IgD-negative memory B cell (primary cell): ENCODE data around the gene PTPRG. TPM values are rescaled to one million over a fixed set of nuclear protein-coding genes. Genes with fewer than 3 reads are reported as not detected.

Experiments
- H3K27ac Mint-ChIP-seq, 3 donors: one replicate each; pipeline ENCODE4 v1.8.0; 2020 to 2022; ENCODE audit warnings: mild to moderate bottlenecking in 3 of 3, mixed read lengths in 3 of 3, moderate library complexity in 1 of 3
- H3K27me3 Mint-ChIP-seq: one replicate; pipeline ENCODE4 v1.8.0; 2021; ENCODE audit warnings: mixed read lengths
- H3K36me3 Mint-ChIP-seq: one replicate; pipeline ENCODE4 v1.8.0; 2020; ENCODE audit warnings: mild to moderate bottlenecking, mixed read lengths
- H3K4me1 Mint-ChIP-seq, 3 donors: one replicate each; pipeline ENCODE4 v1.8.0; 2020 to 2022; ENCODE audit warnings: mixed read lengths in 3 of 3, mild to moderate bottlenecking in 1 of 3
- H3K4me3 Mint-ChIP-seq, 4 donors: one replicate each; pipeline ENCODE4 v1.8.0; 2020 to 2022; ENCODE audit warnings: mild to moderate bottlenecking in 4 of 4, mixed read lengths in 4 of 4, moderate library complexity in 3 of 4
- H3K9me3 Mint-ChIP-seq, 3 donors: one replicate each; pipeline ENCODE4 v1.8.0; 2020 to 2021; ENCODE audit warnings: mixed read lengths in 3 of 3, mild to moderate bottlenecking in 1 of 3
- polyA plus RNA-seq: library from polyadenylated mRNA; unstranded; fragments of 300-500 nt; fragmentation: Illumina TruSeq; gene quantifications from one replicate; pipeline ENCODE4 v1.2.3, GENCODE V29; 2021

PTPRG gene
- polyA plus RNA-seq, 1 donor from 2014 or later: 1.9 TPM

DNA sequence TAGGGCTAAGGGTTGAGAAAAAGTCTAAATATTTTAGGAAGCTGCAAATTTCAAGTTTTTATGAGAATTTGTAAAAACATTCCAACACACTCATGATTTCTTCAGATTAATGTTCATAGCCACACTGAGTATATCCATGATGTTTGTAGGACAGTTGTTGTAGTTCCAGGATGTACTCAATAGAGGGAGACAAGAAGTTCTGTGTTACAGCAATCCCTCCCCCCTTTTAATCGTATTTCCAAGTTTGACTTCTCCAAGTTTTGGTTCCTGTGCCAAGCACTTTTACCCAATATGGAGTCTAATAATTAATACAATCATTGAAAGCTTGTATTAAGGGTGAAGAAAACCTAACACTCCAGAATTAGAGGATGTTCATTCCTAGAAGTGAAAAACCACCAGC, 668.5 kb downstream of the PTPRG start:
- no peak overlapping the region for H3K4me3 Mint-ChIP-seq
- H3K9me3 Mint-ChIP-seq: no peaks in the 10 kb centered on the region
- H3K4me1 Mint-ChIP-seq: no peaks in the 10 kb centered on the region
- no peak overlapping the region for H3K27ac Mint-ChIP-seq
- peaks cover 7% of the 10 kb centered on the region for H3K27me3 Mint-ChIP-seq
- H3K36me3 Mint-ChIP-seq: peaks cover 3% of the 10 kb centered on the region

DNA sequence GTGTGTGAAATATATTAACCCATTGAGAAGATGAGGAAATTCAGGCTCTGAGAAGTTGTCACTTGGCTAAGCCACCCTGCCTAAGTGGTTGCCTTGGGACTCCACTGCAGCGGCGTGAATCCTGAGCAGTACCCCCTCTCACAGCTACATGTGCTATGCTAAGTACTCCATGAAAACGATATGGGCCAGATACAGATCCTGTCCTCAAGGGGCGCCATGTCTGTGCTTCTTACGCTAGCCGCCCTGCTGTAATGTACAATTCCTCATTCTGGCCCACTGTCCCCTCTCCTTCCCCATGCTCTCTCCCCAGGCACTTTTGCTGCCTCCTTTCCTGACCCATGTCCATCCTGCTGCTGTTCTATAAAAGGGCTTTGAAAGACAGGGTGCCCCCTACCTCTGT, 671.7 kb downstream of the PTPRG start:
- peaks cover 1% of the 10 kb centered on the region for H3K27me3 Mint-ChIP-seq
- H3K9me3 Mint-ChIP-seq: no peaks in the 10 kb centered on the region
- peaks cover 3% of the 10 kb centered on the region for H3K36me3 Mint-ChIP-seq
- no peak overlapping the region for H3K4me3 Mint-ChIP-seq
- peaks cover 2 to 4% (median 3%) of the 10 kb centered on the region in 3 donors for H3K4me1 Mint-ChIP-seq
- H3K27ac Mint-ChIP-seq: no peak overlapping the region

DNA sequence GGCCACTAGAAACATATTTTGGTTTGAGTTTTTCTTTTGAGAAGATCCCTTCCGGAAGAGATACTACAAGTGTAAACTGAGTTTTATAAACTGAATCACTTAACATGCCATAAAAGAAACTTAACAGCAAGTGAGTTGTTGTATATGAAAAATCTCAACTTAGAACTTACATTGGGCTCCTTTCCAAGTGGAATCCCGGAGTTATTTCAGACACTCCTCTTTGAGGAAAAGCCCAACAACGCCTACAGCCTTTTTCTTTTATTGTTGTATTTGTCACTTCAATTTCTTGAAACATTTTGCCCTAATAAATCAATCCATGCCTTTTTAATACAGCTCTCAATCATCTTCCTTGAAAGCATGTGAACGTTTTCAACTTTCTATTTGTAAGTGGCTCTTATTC, 674.6 kb downstream of the PTPRG start:
- Mint-ChIP-seq H3K4me3 (no peak overlapping the region), H3K27ac (no peak overlapping the region), H3K9me3 (no peaks in the 10 kb centered on the region), H3K27me3 (no peaks in the 10 kb centered on the region), H3K36me3 (peaks cover 3% of the 10 kb centered on the region), H3K4me1 (peaks cover 10 to 11% (median 10%) of the 10 kb centered on the region in 3 donors)

DNA sequence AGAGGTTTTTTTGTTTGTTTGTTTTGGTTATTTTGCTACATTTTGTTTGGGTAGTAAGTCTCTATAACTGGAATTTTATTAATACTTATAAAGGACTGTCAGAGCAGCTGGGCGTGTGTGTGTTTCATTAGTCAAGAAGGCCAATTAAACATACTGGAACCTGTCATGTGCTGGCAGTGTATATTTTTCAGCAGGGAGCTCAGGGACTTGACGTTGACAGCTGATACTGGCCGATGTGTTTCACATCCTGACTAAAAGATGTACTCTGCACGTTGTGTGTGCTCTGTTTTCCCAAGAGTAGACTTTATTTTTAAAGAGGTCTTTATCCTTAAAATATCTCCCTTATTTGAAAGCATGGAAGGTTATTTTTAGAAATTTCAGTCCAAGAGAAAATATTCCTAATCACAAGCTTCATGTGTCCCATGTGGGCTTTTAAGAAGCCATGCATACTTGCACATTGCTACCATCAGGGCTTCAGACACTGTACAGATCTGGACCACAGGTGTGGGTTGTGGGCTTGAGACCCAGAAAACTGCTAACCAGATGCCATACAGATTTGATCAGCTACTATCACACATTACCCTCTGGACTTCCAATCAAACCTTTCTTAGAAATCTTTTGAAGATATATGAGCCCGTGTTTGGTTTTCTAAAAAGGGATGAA, 676.0 kb downstream of the PTPRG start:
- Mint-ChIP-seq H3K4me1 (peaks cover 10 to 11% (median 10%) of the 10 kb centered on the region in 3 donors), H3K36me3 (peaks cover 3% of the 10 kb centered on the region), H3K27me3 (no peaks in the 10 kb centered on the region), H3K27ac (no peak overlapping the region), H3K4me3 (peak overlapping the region in 2 of 4 donors; percentile 61 to 85), H3K9me3 (no peaks in the 10 kb centered on the region)

DNA sequence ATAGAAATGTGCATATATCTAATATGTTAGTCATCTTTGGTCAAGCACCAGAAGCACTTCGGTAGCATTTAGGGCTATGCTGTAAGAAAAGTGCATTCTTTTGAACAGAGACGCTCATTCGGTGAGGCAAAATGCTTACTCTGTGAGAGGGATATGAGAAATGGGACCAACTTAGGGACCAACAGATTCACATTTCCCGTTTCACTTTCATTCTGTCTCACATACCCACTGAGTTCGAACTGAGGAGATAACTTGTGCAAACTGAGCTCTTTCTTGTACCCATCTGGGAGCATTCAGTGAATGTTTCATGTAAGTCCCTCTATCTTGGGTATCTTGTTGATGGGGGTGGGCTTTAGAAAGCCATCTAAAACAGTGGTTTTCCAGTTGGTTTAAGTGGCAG, 676.6 kb downstream of the PTPRG start:
- Mint-ChIP-seq H3K4me3 (peak overlapping the region in 3 of 4 donors; percentile 49 to 85 (median 69)), H3K27ac (no peak overlapping the region), H3K9me3 (no peaks in the 10 kb centered on the region), H3K4me1 (peaks cover 10 to 11% (median 10%) of the 10 kb centered on the region in 3 donors), H3K27me3 (no peaks in the 10 kb centered on the region), H3K36me3 (peaks cover 3% of the 10 kb centered on the region)

DNA sequence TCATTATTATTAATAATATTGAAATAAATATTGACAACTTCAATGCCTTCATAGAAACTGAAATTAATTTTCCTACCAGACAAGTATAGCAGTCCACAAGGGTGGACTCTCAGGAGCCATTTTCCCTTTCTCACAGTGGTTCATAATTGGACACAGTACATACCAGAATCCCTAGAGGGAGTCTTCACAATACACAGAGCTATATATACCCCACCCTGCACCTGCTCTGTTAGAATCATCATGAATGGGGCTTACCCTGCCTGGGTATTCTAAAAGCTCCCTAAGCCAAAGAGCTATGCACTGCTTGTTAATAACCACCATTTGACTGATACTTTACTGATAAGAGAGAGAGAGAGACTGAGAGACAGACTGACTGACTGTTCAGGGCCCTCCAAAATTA, 677.1 kb downstream of the PTPRG start:
- peaks cover 3% of the 10 kb centered on the region for H3K36me3 Mint-ChIP-seq
- peaks cover 10 to 11% (median 10%) of the 10 kb centered on the region in 3 donors for H3K4me1 Mint-ChIP-seq
- no peaks in the 10 kb centered on the region for H3K9me3 Mint-ChIP-seq
- no peak overlapping the region for H3K27ac Mint-ChIP-seq
- H3K4me3 Mint-ChIP-seq: peak overlapping the region in 1 of 4 donors; percentile 85
- H3K27me3 Mint-ChIP-seq: no peaks in the 10 kb centered on the region

DNA sequence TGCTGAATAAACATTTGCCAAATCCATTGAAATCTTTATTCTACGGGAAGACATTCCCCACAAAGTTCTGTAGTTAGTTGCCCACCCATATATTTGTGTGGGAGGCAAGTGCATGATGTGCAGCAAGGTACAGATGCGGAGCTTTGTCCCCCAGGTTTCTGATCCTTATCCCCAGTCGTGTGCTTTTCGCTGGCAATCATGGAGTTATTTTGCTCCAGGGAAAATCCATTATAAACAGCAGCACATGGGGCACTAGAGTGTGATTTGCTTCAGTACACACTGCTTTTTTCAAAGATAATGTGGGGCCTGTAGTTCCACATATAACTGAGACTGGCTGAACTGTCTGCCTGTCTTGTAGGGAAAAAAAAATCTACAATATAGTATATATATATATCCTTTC, 679.9 kb downstream of the PTPRG start:
- Mint-ChIP-seq H3K4me1 (peaks cover 10 to 11% (median 10%) of the 10 kb centered on the region in 3 donors), H3K27me3 (no peaks in the 10 kb centered on the region), H3K36me3 (peaks cover 1% of the 10 kb centered on the region), H3K27ac (no peak overlapping the region), H3K4me3 (no peak overlapping the region), H3K9me3 (no peaks in the 10 kb centered on the region)

DNA sequence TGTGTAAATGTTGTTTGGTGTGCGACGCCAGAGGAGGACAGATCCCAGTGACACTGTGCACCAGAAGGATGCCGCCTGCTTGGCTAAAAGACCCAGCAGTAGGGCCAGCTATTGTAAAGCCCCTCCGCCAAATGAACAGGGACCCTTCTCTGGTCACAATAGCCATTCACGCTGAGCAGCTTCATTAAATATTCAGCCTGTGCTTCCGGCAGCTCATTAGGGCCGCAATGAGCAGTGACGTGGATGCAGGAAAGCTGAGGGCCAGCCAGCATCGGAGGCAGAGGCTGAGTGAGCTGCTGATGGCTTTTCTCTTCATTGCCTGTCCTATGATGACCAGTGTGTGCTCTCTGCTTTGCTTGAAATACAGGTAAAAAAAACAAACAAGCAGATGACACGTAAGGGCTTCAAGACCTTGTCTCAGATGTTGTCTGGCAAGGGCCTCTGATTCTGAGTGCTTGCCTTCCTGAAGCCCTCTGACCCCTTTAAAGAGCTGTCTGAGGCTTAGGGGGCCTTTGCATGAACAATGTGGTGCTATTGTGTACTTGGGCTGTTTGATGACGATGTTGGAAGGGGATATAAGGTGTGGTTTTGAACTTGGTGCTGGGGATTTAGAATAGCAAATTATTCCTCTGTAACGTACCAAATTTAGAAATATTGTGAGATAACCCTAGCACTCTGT, 681.6 kb downstream of the PTPRG start:
- Mint-ChIP-seq H3K36me3 (no peaks in the 10 kb centered on the region), H3K27ac (no peak overlapping the region), H3K4me3 (no peak overlapping the region), H3K9me3 (no peaks in the 10 kb centered on the region), H3K27me3 (no peaks in the 10 kb centered on the region), H3K4me1 (peaks cover 7 to 8% (median 8%) of the 10 kb centered on the region in 3 donors)

DNA sequence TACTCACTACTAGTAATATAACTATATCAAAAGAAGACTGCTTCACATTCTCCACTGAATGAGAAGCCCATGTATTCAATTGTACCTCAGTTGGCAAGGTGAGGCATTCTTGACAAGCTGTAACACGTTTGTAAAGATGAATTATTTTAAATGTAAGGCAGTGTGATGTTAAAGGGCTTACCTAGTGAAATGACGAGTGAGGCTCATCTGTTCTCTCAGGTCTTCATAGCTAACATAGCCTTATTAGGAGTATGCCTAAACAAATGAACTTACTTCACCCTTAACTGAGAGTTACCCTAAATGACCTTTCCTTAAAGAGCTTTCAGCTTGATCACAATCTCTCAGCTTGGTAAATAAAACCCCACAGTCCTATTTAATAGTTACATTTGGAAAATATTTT, 684.7 kb downstream of the PTPRG start:
- Mint-ChIP-seq H3K36me3 (no peaks in the 10 kb centered on the region), H3K4me3 (no peak overlapping the region), H3K27me3 (no peaks in the 10 kb centered on the region), H3K27ac (no peak overlapping the region), H3K9me3 (peaks cover 0 to 1% (median 0%) of the 10 kb centered on the region in 3 donors), H3K4me1 (no peaks in the 10 kb centered on the region)

DNA sequence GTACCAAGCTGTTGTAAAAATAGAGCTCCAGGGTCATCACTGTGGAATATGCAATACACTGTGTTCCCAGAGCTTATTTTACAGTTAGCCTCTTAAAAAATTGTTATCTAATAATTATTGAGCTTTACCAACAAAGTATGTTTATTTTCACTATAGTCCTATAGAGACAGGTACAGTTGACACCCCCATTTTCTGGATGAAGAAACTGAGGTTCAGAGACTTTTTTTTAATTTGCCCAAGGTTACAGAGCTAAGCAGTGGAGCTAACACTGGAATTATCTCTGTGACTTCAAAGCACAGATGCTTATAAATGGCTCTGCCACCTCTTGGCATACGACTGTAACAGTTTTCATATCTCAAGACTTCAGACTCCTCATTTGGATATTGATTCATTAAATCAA, 685.6 kb downstream of the PTPRG start:
- no peaks in the 10 kb centered on the region for H3K36me3 Mint-ChIP-seq
- no peaks in the 10 kb centered on the region for H3K27me3 Mint-ChIP-seq
- no peaks in the 10 kb centered on the region for H3K4me1 Mint-ChIP-seq
- no peak overlapping the region for H3K4me3 Mint-ChIP-seq
- peaks cover 0 to 1% (median 0%) of the 10 kb centered on the region in 3 donors for H3K9me3 Mint-ChIP-seq
- no peak overlapping the region for H3K27ac Mint-ChIP-seq

DNA sequence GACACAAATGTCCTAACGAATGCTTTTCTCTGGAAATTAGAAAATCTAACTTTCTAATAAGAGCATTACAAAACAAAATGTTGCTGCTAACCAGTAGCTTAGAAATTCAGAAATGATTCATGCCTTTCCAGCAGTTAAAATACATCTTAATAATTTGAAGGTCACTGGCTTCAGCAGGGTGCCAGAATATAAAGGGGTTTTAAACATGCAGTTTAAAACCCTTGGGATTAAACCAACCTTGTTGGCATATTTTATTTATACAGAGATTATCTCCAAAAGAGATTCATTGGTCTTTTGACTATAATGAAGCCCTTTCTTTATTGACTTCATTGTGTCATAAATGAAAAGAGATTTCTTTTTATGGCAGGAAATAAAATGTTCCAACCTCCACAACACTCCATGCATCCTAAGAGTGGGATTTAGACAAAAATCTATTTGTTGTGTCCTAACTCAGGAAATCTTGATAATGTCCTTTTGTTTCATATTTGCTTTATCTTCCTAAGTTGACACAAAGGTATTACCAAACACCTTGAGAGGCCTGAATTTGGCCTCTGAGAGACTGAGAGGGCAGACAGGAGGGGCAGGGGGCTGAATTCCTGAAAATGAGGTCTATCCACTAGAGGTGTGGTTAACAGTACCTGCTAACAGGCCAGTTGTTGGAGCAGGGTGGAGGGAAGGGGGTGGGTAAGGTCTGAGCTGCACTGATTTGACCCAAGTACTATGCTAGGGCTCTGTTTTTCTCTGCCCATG, 687.5 kb downstream of the PTPRG start:
- Mint-ChIP-seq H3K4me3 (no peak overlapping the region), H3K36me3 (no peaks in the 10 kb centered on the region), H3K9me3 (peaks cover 0 to 1% (median 0%) of the 10 kb centered on the region in 3 donors), H3K4me1 (no peaks in the 10 kb centered on the region), H3K27me3 (no peaks in the 10 kb centered on the region), H3K27ac (no peak overlapping the region)

DNA sequence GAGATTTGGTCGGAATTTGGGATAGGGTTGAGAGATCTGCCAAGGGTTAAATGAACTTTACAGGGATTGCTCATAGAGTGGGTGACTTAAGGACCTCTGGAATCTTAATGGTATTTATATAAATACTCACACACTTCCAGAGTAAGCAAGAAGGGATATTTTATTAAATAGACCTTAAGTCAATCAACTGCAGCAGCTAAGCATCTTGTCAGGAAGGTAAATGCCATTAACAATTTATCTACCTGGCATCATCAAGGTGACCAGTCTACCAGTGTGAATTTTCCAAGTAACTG, 688.1 kb downstream of the PTPRG start:
- Mint-ChIP-seq H3K4me1 (no peaks in the 10 kb centered on the region), H3K27me3 (no peaks in the 10 kb centered on the region), H3K9me3 (peaks cover 0 to 1% (median 0%) of the 10 kb centered on the region in 3 donors), H3K27ac (no peak overlapping the region), H3K4me3 (no peak overlapping the region), H3K36me3 (no peaks in the 10 kb centered on the region)

DNA sequence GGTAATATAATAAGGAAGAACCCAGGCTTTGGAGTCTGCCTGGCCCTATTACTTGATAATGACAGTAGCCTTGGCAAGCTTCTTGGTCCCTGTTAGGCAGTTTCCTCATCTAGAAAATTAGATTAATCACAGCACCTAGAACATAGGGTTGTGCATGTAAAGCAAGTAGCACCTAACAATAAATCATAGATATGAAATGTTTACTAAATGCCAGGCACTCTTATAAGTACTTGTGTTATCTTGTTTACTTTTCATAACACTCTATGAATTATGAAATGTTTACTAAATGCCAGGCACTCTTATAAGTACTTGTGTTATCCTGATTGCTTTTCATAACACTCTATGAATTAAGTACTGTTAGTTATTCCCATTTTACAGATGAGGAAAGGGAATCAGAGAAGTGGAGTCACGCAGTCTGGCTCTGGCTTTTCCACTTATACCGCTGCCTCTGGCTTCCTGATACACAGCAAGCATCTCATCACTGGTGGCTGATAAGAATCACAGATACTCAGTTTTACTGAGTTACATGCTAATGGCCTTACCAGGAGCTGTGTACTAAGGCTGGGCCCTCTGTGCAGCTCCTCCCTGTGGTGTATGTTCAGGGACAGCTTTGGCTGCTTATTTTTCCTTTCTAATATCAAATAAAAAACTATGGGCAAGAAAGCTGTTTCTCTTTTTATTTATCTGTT, 688.6 kb downstream of the PTPRG start:
- Mint-ChIP-seq H3K4me1 (no peaks in the 10 kb centered on the region), H3K36me3 (no peaks in the 10 kb centered on the region), H3K4me3 (no peak overlapping the region), H3K9me3 (peaks cover 0 to 1% (median 0%) of the 10 kb centered on the region in 3 donors), H3K27me3 (no peaks in the 10 kb centered on the region), H3K27ac (no peak overlapping the region)

DNA sequence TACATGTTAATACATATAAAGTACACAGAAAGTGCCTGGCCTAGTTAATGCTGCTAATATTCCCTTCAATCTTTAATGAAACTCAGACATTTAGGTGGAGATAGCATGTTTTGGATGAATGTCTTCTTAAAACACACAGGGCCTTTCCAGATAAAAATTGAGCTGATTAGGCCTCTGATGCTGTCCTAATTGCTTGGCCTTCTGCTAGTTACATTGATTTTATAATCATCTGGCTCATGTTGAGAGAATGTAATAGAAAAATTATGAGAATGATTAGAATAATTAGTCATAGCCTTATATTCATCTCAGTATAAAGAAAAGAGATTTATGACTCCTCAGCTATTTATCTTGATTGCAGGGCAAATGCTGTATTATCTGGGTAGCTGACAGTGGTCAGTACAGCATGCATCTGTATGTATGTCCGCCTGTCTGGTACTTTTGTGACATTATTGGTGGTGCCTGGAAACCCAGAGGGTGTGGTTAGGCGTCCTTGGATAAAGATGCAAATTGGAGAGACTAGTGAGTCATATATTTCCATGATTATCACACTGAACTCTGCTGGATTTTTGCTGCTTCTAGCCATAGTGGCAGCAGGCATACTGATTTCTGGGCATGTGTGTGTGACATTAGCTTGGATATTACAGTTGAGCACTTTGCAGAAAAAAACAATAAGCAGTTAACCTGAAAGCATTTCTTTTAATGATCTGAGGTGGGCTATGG, 691.2 kb downstream of the PTPRG start:
- no peak overlapping the region for H3K27ac Mint-ChIP-seq
- H3K4me3 Mint-ChIP-seq: no peak overlapping the region
- H3K4me1 Mint-ChIP-seq: no peaks in the 10 kb centered on the region
- H3K27me3 Mint-ChIP-seq: no peaks in the 10 kb centered on the region
- H3K9me3 Mint-ChIP-seq: peaks cover 0 to 1% (median 0%) of the 10 kb centered on the region in 3 donors
- H3K36me3 Mint-ChIP-seq: no peaks in the 10 kb centered on the region
